GM20000 (cell line): ENCODE results near the gene EIF4E3.

Source experiments
- DNase-seq: peaks from one replicate; pipeline ENCODE4 v3.0.0; 2012; ENCODE audit warnings: low spot score
- CTCF ChIP-seq: IDR thresholded peaks from 2 replicates; pipeline ENCODE4 v1.5.1; 2012; ENCODE audit warnings: mild to moderate bottlenecking, control low read depth; ENCODE audit errors: extremely low read depth, missing control alignments

Gene EIF4E3

GRCh38 chr3:71689291-71689690, 35.9 kb downstream of the EIF4E3 start:
- no peak for TF ChIP-seq CTCF
- no peak for DNase-seq

GRCh38 chr3:71688121-71688520, 37.1 kb downstream of the EIF4E3 start:
- DNase-seq, result no peak
- TF ChIP-seq CTCF, result no peak

GRCh38 chr3:71685686-71686085, 39.5 kb downstream of the EIF4E3 start:
- DNase-seq, result no peak
- TF ChIP-seq CTCF, result no peak

- no peak for DNase-seq
- no peak for TF ChIP-seq CTCF
Observed at GRCh38 chr3:71684757-71685386, 40.3 kb downstream of the EIF4E3 start.

GRCh38 chr3:71684046-71684756, 41.0 kb downstream of the EIF4E3 start:
- DNase-seq, result no peak

GRCh38 chr3:71681224-71681668, 44.0 kb downstream of the EIF4E3 start:
- TF ChIP-seq CTCF, result peak; percentile 51
- peak; percentile 49 for DNase-seq

More at GRCh38 chr3:71684046-71684756, 41.0 kb downstream of the EIF4E3 start:
- TF ChIP-seq CTCF, result no peak

GRCh38 chr3:71680603-71681002, 44.6 kb downstream of the EIF4E3 start:
- no peak for TF ChIP-seq CTCF
- DNase-seq, result no peak
